Measurements from ENCODE around the gene SLC17A9. TPM values are rescaled to one million over a fixed set of nuclear protein-coding genes. Genes with fewer than 3 reads are reported as not detected.

SLC17A9 gene
- total RNA-seq, 4 donors from 2014 or later: 1.6 to 10.7 (median 2.5) TPM

DNA sequence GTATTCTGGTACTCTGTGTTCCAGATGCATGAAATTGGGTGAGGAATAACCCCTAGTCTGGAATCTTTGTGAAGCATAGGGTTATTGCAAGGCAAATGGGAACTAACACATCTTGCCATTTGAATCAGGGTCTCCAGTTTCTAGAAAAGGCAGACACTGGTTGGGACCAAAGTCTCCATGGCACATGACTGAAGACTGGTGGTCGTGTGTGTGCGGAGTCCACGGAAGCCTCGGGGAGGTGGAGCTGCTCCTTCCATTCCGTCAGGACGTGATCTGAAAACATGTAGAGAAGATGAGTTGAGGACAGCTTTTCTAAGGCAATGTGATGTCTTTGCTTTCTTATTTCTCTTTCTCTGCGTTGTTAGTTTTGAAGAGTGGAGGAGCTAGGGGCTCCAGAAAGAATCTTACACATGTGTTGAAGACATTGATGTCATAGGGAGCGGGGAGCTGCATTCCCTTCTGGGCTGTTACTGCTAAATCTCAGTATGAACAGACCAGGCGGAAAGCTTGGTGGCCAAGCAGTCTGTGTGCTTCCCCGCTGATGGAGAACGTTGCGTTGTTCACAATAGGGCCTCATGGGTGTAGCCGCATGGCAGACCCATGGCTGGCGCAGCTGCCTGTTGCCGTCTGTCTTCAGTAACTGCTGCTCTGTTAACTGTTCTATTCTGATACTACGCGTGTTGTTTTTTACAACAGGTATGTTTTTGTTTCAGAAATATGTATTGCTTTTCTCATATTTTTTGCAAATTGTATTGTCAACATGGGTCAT lies 4.8 kb upstream of the SLC17A9 start:
- ATAC-seq (ENCODE audit: low FRiP score) (no peak), DNase-seq (ENCODE audit: low spot score) (no peak)
- TF ChIP-seq, protein P1, sequence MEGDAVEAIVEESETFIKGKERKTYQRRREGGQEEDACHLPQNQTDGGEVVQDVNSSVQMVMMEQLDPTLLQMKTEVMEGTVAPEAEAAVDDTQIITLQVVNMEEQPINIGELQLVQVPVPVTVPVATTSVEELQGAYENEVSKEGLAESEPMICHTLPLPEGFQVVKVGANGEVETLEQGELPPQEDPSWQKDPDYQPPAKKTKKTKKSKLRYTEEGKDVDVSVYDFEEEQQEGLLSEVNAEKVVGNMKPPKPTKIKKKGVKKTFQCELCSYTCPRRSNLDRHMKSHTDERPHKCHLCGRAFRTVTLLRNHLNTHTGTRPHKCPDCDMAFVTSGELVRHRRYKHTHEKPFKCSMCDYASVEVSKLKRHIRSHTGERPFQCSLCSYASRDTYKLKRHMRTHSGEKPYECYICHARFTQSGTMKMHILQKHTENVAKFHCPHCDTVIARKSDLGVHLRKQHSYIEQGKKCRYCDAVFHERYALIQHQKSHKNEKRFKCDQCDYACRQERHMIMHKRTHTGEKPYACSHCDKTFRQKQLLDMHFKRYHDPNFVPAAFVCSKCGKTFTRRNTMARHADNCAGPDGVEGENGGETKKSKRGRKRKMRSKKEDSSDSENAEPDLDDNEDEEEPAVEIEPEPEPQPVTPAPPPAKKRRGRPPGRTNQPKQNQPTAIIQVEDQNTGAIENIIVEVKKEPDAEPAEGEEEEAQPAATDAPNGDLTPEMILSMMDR (IDR thresholded peaks at IDR 0.05): no peak

- ATAC-seq (ENCODE audit: low FRiP score): no peak
- TF ChIP-seq, protein P1 (IDR thresholded peaks at IDR 0.05): no peak
- DNase-seq (ENCODE audit: low spot score): no peak
These were observed 3.2 kb upstream of the SLC17A9 start for GRCh38 chr20:62949153-62949821.

GRCh38 chr20:62949962-62950361 lies 2.5 kb upstream of the SLC17A9 start:
- TF ChIP-seq, protein P1 (IDR thresholded peaks at IDR 0.05): no peak
- DNase-seq (ENCODE audit: low spot score) (no peak), ATAC-seq (ENCODE audit: low FRiP score) (no peak)

DNA sequence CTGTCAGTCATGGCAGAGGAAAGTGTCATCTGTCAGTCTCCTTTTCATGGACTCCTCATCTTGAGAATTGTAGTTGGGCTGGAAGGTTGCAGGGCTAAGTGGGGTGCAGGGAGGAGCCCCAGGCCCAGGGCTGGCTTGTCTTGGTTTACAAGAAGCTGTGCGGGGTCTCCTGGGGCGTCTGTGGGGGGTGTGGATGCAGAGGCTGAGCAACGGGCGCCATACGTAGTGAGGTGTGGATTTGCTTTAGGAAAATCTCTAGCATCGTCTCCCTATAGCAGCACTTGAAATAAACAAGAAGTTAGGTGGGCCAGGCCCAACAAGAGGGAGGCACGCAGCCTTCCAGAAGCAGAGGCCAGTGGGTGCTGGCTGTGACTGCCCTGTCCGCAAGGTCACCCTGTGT lies 1.8 kb upstream of the SLC17A9 start:
- no peak for DNase-seq (ENCODE audit: low spot score)
- no peak for ATAC-seq (ENCODE audit: low FRiP score)

GRCh38 chr20:62951143-62951895 lies 1.2 kb upstream of the SLC17A9 start:
- TF ChIP-seq, protein P1 (IDR thresholded peaks at IDR 0.05): no peak

More for the DNA sequence above, 1.8 kb upstream of the SLC17A9 start:
- TF ChIP-seq, protein P1 (IDR thresholded peaks at IDR 0.05): no peak

DNA sequence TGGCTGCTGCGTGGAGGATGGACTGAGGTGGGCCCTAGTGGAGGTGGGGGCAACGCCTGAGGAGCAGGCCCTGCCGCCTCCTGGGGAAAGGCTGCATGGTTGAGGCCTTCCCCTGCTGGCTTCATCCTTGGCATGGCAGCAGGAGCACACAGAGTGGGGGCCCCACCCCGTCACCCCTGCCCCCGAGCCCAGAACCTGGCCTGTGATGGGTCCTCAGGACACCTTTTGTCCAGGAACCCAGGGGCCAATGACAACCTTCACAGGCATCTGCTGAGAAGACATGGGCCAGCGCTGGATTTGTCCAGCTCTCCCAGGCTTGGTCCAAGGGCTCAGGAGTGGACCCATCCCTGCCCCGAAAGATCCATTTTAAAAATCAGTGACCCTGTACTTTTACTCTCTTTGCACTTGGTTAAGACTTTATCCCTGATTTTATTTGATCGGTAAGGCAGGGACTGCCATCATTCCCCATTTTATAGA lies 575 bp upstream of the SLC17A9 start:
- no peak for ATAC-seq (ENCODE audit: low FRiP score)
- TF ChIP-seq, protein P1 (IDR thresholded peaks at IDR 0.05): no peak

More at GRCh38 chr20:62951143-62951895, 1.2 kb upstream of the SLC17A9 start:
- no peak for ATAC-seq (ENCODE audit: low FRiP score)
- DNase-seq (ENCODE audit: low spot score): no peak

More for the DNA sequence above, 575 bp upstream of the SLC17A9 start:
- DNase-seq (ENCODE audit: low spot score): no peak

Measured in omental fat pad (tissue), 4 donors.